Activated gamma-delta T cell treated with Interleukin-2 at 50 U/mL for 16 hours (primary cell): Measurements from ENCODE around the gene ARF5.

Experiments
- DNase-seq: peaks from one replicate; pipeline ENCODE4 v3.0.0-alpha.2; 2020

Gene ARF5

GRCh38 chr7:127589896-127590295 is 1.7 kb downstream of the ARF5 start:
- no peak for DNase-seq

GRCh38 chr7:127591189-127591588 is 3.0 kb downstream of the ARF5 start:
- DNase-seq: no peak

GRCh38 chr7:127591591-127591990 is 3.4 kb downstream of the ARF5 start:
- no peak for DNase-seq

GRCh38 chr7:127592550-127592949 is 4.3 kb downstream of the ARF5 start:
- no peak for DNase-seq

- DNase-seq: no peak
These were observed 6.3 kb downstream of the ARF5 start for GRCh38 chr7:127594490-127594889.

GRCh38 chr7:127595737-127596136 is 7.5 kb downstream of the ARF5 start:
- DNase-seq: no peak

GRCh38 chr7:127598318-127598717 is 10.1 kb downstream of the ARF5 start:
- no peak for DNase-seq

- no peak for DNase-seq
These were observed 12.7 kb downstream of the ARF5 start for GRCh38 chr7:127600885-127601284.

GRCh38 chr7:127608446-127608845 is 20.2 kb downstream of the ARF5 start:
- no peak for DNase-seq

- DNase-seq: no peak
These were observed 21.1 kb downstream of the ARF5 start for GRCh38 chr7:127609297-127609696.

GRCh38 chr7:127612263-127612662 is 24.1 kb downstream of the ARF5 start:
- DNase-seq: no peak

- no peak for DNase-seq
These were observed 28.5 kb downstream of the ARF5 start for GRCh38 chr7:127616724-127617123.

GRCh38 chr7:127618042-127618441 is 29.8 kb downstream of the ARF5 start, which contains the start of gene PAX4:
PAX4 (minus strand) TSS chr7:127618142; CDS start chr7:127615928, 2,214 bp downstream.
- DNase-seq: no peak

GRCh38 chr7:127618775-127619174 is 30.6 kb downstream of the ARF5 start:
- no peak for DNase-seq

GRCh38 chr7:127619681-127620405 is 31.6 kb downstream of the ARF5 start:
- DNase-seq: no peak

GRCh38 chr7:127620406-127621233 is 32.4 kb downstream of the ARF5 start:
- DNase-seq: no peak

GRCh38 chr7:127625331-127625730 is 37.1 kb downstream of the ARF5 start:
- no peak for DNase-seq

- no peak for DNase-seq
These were observed 40.2 kb downstream of the ARF5 start for GRCh38 chr7:127628445-127628844.

- DNase-seq: peak; percentile 19
These were observed 41.1 kb downstream of the ARF5 start for GRCh38 chr7:127629268-127629854.

- no peak for DNase-seq
These were observed 44.2 kb downstream of the ARF5 start for GRCh38 chr7:127632276-127632910.

GRCh38 chr7:127635659-127636285 is 47.6 kb downstream of the ARF5 start:
- DNase-seq: no peak

GRCh38 chr7:127638197-127638596 is 50.0 kb downstream of the ARF5 start:
- no peak for DNase-seq
